ENCODE results near the gene OSGEPL1.
"Not testable (repeated sequence)": the region's sequence is repeated elsewhere in the genome, so short reads cannot be mapped to it uniquely, and the experiment has no call there.

OSGEPL1 gene

DNA sequence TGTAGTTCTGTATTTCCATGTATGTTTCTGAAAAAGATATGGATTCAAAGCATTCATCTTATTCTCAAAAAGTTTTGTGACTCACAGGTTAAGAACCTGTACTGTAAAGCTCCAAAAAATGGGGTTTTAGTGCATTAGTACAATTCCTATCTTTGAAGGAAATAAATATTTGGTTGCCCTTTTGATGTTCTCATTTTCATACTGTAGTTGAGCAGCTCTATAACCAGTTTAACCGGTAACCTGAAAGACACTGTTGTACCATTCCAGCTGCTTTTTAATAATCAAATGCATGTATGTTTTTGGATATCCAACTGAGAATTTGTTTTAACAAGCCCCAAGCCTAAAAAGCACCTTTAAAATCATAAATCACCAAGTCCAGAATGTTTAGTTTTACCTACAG, 9.6 kb upstream of the OSGEPL1 start:
- DNase-seq (ENCODE audit: low read depth): no peak
- no peak overlapping the region for H3K4me3 ChIP-seq (ENCODE audit: control insufficient read depth, low read depth, low read length)
- TF ChIP-seq, protein P1, sequence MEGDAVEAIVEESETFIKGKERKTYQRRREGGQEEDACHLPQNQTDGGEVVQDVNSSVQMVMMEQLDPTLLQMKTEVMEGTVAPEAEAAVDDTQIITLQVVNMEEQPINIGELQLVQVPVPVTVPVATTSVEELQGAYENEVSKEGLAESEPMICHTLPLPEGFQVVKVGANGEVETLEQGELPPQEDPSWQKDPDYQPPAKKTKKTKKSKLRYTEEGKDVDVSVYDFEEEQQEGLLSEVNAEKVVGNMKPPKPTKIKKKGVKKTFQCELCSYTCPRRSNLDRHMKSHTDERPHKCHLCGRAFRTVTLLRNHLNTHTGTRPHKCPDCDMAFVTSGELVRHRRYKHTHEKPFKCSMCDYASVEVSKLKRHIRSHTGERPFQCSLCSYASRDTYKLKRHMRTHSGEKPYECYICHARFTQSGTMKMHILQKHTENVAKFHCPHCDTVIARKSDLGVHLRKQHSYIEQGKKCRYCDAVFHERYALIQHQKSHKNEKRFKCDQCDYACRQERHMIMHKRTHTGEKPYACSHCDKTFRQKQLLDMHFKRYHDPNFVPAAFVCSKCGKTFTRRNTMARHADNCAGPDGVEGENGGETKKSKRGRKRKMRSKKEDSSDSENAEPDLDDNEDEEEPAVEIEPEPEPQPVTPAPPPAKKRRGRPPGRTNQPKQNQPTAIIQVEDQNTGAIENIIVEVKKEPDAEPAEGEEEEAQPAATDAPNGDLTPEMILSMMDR (IDR thresholded peaks at IDR 0.05; ENCODE audit: control insufficient read depth, insufficient read depth, low read depth, low read length, missing control alignments): no peak

DNA sequence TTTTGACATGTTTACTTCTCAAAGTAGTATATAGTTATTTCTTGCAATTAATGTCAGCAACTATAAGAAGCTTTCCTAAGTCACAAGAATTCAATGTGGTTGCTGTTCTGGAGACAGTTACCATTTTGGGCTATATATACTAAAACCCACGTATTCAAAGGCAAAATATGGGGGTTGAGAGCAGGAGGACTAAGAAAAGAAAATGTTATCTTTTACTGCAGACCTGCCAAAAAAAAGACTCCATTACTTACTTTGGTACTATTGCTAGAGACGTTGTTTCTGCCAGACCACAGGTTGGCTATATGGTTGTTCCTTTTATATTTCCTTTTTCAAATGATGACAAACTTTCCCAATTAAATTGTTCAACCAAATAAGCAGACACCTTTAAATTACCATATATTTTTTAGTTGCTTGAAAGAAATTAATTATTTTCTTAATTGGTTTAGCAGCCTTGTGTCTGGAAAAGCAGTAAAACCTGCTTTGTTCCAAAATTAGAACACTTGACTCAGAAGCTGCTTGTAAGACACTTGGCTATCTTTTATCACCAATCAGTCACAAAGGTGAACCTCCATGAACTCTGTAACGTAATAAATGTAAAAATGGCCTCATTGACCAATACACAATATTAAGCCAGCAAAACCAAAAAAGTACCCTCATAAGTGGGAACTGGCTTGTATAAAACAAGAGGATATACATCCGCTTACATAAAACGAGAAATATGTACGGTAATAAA, 8.2 kb upstream of the OSGEPL1 start:
- DNase-seq (ENCODE audit: low read depth): no peak
- TF ChIP-seq, protein P1 (IDR thresholded peaks at IDR 0.05; ENCODE audit: control insufficient read depth, insufficient read depth, low read depth, low read length, missing control alignments): no peak
- H3K4me3 ChIP-seq (ENCODE audit: control insufficient read depth, low read depth, low read length): no peak overlapping the region

DNA sequence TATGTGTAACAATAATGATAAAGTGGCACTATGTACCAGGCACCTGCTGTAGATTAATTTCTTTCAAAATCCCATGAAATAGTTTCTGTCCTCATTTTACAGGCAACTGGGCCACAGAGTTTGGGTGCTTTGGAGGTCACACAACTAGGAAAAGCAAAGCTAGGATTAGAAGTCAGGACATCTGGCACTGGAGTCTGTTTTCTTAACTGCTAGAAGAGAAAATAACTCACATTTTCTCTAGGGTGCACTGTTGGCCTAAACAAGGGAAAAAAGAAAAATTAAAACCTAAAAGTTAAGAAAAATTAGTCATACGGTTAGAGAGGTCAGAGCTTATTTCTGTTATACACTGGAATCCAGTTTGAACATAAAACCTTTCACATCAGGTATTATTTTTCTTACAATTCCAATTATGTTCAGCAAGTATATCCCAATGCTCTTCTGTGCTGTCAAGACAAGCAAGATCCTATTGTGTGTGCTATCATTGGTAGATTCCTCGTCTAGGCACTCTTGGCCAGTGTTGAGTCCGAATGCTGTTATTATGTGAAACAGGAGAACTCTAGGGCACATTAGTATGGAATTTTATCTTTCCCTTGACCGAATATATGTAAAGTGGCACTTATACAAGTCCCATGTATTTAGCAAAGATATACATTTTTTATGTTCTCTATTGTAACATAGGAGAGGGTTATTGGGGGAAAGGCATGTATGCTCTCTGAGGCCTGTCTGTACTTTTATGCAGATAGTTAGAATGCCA, 1.5 kb upstream of the OSGEPL1 start:
- H3K4me3 ChIP-seq (ENCODE audit: control insufficient read depth, low read depth, low read length): no peak overlapping the region
- no peak for DNase-seq (ENCODE audit: low read depth)
- TF ChIP-seq, protein P1 (IDR thresholded peaks at IDR 0.05; ENCODE audit: control insufficient read depth, insufficient read depth, low read depth, low read length, missing control alignments): no peak

DNA sequence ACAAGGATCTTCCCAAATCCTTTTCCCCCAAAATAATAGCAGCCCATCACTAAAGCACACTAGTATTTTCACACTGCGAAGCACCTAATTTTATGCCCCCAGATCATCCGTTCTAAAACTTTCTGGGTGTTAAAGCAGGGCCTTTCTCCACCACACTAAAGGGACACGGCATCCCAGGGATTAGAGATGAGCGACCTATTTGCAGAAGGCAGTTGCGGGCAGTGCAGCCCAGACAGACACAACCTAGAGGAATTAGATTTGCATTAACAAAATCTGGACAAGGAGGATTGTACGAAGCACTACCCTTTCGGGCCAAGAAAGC, 402 bp downstream of the OSGEPL1 start:
- no peak for DNase-seq (ENCODE audit: low read depth)
- H3K4me3 ChIP-seq (ENCODE audit: control insufficient read depth, low read depth, low read length): peak overlapping the region; percentile 77
- TF ChIP-seq, protein P1 (IDR thresholded peaks at IDR 0.05; ENCODE audit: control insufficient read depth, insufficient read depth, low read depth, low read length, missing control alignments): no peak

DNA sequence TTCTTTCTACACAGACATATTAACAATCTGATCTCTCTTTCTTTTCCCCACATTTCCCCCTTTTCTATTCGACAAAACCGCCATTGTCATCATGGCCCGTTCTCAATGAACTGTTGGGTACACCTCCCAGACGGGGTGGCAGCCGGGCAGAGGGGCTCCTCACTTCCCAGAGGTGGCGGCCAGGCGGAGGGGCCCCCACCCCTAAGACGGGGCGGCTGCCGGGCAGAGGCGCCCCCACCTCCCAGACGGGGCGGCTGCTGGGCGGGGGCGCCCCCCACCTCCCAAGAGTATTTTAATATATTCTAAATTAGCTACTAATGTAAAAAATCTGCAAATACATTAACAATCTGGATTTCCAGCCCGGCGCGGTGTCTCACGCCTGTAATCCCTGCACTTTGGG, 2.4 kb downstream of the OSGEPL1 start:
- H3K4me3 ChIP-seq (ENCODE audit: control insufficient read depth, low read depth, low read length); DNase-seq (ENCODE audit: low read depth): not testable (repeated sequence)

DNA sequence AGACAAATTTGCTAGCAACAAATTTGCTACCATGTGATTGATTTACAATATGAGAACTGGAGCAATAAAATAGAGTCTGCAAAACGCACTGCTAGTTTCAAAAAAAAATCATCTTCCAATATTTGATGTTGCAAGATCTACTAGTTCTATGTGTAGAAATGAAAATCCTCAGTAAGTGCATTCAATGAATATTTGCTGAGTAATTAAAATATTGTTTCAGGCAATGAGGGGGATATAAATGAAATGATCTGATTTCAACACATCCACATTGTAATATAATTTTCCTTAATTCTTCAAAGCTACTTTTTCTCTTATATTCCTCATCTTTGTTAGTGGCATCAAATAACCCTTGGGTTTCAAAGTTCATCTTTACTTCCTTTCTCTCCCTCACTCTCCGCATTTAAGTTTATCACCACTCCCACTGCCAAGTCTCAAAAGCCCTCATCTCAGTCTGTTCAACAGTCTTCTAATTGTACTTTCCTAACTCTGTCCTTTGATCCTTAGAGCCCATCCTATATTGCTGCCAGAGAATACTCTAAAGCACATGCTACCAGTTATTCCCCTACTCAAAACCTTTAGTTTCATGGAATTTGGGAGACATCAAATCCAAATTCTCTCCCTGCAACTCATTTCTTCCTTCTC, 6.2 kb downstream of the OSGEPL1 start:
- no peak for DNase-seq (ENCODE audit: low read depth)
- TF ChIP-seq, protein P1 (IDR thresholded peaks at IDR 0.05; ENCODE audit: control insufficient read depth, insufficient read depth, low read depth, low read length, missing control alignments): no peak
- H3K4me3 ChIP-seq (ENCODE audit: control insufficient read depth, low read depth, low read length): no peak overlapping the region

DNA sequence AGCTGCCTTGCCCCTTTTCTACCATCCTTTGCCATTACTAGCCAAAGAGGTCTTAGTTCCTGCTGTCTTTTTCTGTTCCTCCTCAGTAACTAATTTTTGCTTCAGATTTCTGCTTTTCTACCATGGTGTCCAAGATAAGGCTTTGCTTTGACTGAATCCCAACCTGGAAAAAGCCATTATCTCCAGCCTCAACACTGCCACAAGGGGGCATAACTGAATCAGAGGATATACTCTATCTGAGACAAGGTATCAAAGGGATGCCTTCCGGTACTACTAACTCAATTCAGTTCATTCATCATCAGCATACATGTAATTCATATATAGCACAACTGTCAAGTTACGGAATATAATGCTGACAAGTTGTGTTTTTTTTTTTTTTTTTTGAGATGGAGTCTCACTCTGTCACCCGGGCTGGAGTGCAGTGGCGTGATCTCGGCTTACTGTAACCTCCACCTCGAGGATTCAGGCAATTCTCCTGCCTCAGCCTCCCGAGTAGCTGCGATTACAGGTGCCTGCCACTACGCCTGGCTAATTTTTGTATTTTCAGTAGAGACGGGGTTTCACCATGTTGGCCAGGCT, 11.4 kb downstream of the OSGEPL1 start:
- TF ChIP-seq, protein P1 (IDR thresholded peaks at IDR 0.05; ENCODE audit: control insufficient read depth, insufficient read depth, low read depth, low read length, missing control alignments): peak; percentile 73

More for the DNA sequence above, 11.4 kb downstream of the OSGEPL1 start:
- no peak for DNase-seq (ENCODE audit: low read depth)
- H3K4me3 ChIP-seq (ENCODE audit: control insufficient read depth, low read depth, low read length): no peak overlapping the region

Data from AG09309 (cell line).